HG03469 (cell line): ENCODE data around the gene URI1.
"Not testable (repeated sequence)": the region's sequence is repeated elsewhere in the genome, so short reads cannot be mapped to it uniquely, and the experiment has no call there.

Experiments used
- ATAC-seq: cut with Tn5 transposase; IDR thresholded peaks from one replicate; pipeline ENCODE4 v1.9.1; 2021; ENCODE audit warnings: mild to moderate bottlenecking, moderate library complexity, moderate number of reproducible peaks; ENCODE audit not compliant: unreplicated experiment

URI1 gene, protein sequence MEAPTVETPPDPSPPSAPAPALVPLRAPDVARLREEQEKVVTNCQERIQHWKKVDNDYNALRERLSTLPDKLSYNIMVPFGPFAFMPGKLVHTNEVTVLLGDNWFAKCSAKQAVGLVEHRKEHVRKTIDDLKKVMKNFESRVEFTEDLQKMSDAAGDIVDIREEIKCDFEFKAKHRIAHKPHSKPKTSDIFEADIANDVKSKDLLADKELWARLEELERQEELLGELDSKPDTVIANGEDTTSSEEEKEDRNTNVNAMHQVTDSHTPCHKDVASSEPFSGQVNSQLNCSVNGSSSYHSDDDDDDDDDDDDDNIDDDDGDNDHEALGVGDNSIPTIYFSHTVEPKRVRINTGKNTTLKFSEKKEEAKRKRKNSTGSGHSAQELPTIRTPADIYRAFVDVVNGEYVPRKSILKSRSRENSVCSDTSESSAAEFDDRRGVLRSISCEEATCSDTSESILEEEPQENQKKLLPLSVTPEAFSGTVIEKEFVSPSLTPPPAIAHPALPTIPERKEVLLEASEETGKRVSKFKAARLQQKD

DNA sequence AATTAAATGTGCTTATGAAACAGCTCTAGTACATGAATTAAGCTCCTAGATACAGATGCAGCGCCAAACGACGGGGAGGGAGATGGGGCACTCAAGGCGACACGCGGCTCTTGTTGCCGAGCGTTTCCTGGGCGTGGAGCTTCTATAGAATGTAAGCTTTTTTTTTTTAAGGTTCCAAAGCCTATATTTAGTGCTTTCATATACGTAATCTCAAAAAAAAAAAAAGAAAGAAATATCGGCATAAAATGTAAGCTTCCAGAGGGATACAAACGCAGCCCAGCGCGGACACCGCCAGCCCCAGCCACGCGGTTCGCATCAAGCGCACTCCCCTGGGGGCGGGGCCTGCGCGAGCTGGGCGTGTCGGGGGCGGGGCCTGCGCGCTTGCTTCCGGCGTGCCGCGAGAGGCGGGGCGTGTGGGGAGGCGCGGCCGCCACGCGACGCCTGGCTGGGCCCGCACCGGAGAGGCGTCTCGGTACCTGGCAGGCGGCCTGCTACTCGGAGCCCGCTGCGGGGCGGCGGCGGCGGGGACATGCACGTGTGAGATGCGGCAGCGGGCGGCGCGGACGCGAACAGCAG is at the start of gene URI1:
Gene URI1, plus strand, starts transcription at position 412 of the 576 bp plus-strand sequence. CDS start 309 bp downstream, outside the sequence.
- ATAC-seq: peak; percentile 55

DNA sequence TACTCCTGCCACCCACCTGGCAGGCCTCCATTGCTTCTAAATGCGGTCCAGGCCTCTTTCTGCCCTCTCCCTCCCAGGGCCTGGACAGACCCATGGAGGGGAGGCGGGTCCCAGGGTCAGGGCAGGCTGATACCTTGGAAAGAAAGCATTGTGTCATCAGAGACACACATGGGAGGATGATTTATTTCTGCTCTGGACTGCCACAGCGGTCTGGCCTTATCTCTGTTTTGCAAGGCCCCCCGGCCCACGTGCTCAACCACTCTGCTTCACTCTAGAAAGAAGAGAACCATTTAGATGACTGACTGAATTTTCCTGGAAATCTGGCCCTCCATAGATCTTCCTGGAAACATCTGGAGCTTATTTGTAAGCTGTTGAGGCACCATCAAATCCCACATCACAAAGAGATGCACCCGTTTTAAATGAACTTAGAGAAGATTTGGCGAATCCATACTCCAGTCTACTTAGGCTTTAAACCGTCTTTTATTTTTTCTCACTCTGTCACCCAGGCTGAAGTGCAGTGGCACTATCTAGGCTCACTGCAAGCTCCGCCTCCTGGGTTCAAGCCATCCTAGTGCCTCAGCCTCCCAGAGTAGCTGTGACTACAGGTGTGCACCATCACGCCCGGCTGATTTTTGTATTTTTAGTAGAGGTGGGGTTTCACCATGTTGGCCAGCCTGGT is 48.3 kb upstream of the URI1 start:
- no peak for ATAC-seq

DNA sequence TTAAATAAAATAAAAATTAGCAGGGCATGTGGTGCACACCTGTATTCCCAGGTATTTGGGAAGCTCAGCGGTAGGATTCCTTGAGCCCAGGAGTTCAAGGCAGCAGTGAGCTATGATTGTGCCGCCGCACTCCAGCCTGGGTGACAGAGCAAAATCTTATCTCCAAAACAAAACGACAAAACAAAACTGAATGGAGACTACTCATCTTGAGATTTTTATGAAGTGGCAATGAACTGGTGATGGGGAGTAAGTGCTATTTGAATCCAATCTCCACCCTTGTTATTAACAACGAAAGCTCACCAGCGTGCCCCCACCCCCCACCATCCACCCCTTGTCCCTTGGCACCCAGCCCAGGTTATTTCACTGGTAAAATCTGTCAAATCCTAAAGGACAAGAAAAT is 45.2 kb upstream of the URI1 start:
- ATAC-seq: no peak

DNA sequence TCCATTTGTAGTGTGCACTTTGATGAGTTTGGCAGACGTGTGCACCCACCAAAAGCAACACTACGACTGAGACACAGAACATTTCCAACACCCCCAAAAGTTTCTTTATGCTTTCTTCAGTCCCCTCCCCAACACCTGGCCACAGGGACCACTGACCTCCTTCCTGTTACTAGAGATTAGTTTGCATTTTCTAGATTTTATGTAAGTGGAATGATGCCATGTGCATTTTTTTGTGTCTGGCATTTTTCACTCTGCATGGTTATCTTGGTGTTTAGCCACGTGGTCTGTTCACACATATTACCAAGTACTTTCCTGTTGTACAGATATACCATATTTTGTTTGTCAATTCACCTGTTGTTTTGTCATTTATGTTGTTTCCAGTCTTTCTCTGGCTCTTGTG is 44.6 kb upstream of the URI1 start:
- ATAC-seq: no peak

DNA sequence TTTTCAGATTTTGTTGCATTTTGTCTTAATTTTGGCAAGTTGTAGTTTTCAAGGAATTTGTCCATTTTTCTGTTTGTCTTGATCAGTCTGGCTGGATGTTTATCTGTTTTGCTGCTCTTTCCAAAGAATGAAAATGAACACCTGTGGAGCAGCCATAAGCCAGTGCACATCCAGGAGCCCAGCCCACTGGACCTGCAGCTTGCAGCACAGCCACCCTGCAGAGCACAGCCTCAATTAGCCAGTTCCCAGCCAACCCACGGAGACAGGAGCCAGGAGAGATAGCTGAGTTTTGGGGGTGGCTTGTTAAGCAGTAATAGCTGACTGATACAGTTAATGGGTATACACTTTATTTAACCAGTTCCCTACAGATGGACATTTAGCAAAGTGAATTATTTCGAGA is 38.0 kb upstream of the URI1 start:
- no peak for ATAC-seq

DNA sequence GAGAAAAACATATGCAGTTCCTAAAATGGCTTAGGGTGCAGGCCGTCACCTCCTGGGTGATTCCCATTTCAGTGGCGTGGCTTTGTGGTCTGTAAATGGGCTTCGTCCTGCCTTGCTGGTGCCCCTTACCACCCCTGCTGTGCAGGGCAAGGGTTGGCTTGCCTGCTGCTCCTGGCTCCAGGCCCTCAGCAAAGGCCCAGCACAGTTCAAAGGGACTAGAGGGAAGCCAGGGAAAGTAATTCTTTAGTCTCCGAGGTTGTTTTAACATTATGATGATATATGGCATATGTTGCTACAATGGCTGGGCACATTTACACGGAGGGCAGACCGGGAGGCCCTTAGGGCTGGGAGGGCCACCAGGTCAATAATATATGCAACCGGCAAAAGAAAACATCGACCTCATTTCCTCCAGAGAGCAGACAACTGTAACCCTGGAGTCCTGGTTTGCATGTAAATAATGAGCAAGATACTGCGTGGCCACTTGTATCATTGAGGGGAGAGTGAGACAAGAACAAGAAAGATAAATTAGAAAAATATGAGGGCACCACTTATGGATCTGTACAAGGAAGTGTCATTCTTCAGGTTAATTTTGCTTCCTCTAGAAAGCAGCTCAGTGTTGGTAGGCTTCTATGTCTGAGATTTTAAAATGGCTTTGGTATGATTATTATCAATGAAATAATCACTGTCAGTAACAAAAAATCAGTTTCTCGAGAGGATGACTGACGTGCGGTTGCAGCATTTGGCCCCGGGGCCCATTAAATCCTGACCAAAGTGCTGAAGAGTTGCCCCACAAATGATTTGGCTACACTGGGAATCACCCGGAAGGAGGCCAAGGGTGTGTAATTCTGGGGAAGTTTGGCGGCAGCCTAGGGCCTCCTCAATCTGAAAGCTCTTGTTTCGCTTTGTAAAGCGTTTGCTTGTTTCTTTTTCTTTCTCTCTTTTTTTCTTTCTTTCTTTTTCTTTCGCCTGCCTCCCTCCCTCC is 32.8 kb upstream of the URI1 start:
- ATAC-seq: no peak

DNA sequence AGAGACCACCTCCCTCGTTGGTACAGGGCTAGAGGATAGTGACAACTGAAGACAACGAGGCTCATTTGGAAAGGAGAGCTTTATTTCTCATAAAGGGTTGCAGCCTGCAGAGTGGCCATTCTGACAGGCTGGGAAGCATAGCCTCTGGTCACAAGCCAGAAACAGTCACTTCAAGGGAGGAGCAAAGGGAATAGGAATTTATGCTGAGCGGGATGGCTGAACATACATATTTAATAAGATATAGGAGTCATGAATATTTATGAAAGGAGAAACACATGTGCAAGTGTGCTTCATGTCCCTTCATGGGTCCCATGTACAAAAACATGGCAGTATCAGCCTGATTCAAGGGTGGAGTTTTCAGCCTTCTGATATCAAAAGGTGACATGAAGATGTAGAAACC is 27.1 kb upstream of the URI1 start:
- ATAC-seq: no peak

DNA sequence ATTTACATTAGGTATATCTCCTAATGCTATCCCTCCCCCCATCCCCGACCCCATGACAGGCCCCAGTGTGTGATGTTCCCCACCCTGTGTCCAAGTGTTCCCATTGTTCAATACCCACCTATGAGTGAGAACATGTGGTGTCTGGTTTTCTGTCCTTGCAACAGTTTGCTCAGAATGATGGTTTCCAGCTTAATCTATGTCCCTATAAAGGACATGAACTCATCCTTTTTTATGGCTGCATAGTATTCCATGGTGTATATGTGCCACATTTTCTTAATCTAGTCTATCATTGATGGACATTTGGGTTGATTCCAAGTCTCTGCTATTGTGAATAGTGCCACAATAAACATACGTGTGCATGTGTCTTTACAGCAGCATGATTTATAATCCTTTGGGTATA is 26.2 kb upstream of the URI1 start:
- ATAC-seq: not testable (repeated sequence)

DNA sequence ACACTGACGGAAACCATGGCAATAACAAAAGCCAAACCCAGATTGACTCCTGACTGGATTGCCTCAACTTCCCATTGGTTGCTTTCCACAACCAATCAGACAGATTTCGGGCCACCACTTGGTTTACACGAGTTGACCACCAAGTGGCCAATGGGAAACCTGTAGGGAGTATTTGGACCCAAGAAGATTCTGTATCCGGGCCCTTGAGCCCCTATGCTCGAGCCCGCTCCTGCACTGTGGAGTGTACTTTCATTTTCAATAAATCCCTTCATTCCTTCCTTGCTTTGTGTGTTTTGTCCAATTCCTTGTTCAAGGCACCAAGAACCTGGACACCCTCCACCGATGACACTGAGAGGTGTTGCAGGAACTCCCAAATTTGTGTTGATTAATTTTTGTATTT is 24.1 kb upstream of the URI1 start:
- ATAC-seq: no peak

DNA sequence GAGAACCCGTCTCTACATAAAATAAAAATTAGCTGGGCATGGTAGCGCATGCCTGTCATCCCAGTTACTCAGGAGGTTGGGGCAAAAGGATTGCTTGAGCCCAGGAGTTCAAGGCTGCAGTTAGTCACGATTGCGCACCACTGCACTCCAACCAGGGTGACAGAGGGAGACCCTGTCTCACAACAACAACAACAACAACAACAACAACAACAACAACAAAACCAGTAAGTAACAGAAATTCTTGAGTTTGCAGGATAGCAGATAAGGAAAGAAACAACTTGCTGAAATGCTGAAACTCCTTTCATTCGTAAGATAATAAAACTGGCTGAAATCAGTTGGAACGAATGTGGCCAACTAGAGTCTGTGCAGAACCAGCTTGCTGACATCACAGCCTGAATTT is 23.1 kb upstream of the URI1 start:
- ATAC-seq: no peak

DNA sequence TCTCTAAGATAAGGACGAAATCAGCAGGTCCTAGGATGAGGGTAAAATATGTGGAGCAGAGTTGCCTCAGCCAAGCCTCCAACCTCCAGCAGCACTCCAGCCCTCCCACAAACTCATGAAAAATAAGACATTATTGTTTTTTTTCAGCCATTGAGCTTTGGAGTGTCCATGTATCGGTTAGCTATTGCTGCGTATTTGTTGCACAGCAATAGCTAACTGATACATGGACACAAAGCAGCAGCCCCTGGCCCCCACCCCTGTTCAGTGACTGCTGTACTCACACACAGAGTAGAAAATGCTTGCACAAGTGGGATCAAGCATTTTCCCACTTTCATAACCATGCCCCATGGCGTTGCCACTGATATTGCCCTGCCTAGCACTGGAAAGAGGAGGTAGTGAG is 19.1 kb upstream of the URI1 start:
- ATAC-seq: no peak

DNA sequence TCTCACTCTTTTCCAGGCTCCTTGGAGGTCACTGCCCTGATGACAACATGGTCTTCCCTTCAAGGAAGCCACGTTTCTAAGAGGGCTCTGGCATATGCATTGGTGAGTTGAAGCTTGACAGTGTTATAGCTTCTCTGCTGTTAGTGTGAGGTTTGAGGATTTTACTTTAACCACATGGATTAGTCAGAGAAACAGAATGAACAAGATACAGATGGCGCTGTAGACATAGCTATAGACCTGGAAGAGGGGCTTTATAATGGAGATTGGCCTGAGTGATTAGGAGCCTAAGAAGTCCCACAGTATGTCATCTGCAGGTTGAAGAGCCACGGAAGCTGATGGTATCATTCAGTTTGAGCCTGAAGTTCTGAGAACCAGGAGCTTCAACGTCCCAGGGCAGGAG is 18.4 kb upstream of the URI1 start:
- no peak for ATAC-seq

DNA sequence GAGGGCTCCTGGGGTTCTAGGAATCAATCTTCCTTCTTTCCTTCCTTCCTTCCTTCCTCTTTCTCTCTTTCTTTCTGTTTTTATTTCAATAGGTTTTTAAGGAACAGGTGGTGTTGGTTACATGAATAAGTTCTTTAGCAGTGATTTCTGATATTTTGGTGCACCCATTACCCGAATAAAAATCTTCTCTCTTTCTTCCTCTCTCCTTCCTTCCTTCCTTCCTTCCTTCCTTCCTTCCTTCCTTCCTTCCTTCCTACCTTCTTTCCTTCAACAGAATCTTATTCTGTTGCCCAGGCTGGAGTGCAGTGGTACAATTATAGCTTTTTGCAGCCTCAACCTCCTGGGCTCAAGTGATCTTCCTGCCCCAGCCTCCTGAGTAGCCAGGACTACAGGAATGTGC is 16.0 kb upstream of the URI1 start:
- no peak for ATAC-seq

DNA sequence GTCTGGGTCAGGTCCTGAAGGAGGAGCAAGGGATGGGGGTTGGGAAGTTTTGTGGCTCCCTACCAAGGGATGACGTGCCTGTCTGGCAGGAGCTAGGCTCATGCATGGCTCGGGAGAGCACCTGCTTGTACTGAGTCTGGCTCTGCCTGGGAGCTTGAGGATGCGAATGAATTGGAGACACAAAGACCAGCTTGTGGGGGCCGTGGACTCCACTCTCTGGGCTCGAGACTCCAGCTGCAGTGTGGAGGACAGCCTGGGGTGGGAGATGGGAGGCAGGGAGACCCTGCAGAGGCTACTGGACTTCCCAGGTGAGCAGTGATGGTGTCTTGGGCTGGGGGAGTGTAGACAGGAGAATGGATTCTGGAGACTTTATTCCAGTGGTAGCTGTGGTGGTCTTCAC is 15.2 kb upstream of the URI1 start:
- no peak for ATAC-seq

DNA sequence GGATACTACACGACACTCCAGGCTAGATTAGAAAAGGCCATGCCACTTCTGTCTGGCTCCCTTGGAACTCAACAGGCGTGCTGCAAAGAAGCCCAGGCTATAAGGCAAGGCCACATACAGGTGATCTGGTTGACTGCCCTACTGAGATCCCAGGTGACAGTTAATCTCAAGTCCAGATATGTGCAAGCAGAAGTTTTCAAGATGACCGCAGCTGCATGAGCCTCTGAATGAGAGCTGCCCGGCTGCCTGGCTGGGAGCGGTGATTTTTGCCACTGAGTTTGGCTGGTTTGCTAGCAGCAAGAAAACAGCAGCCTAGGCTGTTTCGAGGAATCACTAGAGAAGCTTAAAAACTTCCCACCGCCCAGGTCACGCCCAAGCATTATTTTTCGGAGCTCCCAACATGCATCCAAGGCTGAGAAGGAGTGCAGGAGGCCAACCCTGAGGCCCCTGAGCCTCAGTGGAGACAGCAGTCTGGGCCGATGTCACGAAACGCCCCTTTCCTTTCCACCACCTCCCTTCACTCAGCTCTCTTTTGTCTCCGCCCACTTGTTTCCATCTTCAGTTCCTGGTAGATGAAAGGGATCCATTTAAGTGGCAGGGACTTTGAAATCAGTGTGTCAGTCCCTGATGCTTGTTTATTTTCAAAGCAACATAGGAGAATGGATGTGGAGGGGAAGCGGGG is 14.0 kb upstream of the URI1 start:
- no peak for ATAC-seq

DNA sequence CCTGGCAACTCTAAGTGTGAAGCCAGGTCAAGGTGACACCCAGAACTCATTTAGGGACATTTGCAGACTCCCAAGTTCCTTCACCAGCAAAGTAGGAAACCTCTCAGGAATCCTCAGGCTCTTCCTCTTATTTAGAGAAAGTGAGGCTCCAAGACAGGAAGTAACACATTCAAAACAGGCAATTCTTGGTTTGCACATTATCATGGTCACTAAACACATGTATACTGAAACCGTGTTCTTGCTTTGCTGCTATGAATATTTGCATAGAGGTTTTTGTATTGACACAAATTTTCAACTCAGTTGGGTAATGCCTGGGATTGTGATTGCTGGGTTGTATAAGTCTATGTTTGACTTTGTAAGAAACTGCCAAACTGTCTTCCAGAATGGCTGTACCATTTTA is 13.2 kb upstream of the URI1 start:
- ATAC-seq: peak; percentile 85

DNA sequence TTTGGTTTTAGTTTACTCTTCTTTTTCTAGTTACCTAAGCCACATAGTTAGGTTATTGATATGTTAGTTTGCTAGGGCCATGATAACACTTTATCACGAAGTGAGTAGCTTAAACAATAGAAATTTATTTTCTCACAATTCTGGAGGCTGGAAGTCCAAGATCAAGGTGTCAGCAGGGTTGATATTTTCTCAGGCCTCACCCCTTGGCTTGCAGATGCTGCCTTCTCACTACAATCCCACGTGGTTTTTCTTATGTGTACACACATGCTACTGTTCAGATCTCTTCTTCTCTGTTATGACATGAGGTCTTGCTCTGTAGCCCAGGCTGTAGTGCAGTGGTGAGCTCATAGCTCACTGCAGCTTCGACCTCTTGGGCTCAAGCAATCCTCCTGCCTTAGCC is 7.8 kb upstream of the URI1 start:
- ATAC-seq: no peak

DNA sequence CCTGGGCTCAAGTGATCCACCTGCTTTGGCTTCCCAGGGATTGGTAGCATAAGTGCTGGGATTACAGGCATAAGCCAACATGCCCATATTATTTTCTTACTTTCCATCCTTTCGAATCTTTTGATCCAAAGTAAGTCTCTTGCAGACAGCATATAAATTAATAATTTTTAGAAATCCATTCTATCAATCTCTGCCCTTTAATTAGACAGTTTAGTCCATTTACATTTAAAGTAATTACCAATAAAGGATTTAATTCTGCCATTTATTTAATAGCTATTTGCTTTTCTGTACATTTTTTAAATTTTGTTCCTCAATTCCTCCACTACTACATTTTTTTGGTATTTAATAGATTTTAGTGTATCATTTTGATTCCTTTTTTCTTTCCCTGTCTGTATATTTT is 7.3 kb upstream of the URI1 start:
- no peak for ATAC-seq

DNA sequence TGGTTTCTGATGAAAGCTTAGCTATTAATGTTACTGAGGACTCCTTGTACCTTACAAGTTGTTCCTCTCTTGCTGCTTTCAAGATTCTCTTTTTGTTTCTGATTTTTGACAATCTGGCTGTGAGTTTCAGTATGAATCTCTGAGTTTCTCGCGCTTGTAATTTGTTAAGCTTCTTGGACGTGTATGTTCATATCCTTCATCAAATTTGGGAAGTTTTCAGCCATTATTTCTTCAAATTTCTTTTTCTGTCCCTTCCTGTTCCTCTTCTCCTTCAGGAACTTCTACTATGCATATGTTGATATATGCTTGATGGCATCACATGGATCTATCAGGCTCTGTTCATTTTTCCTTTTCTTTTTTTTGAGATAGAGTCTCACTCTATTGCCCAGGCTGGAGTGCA is 5.6 kb upstream of the URI1 start:
- ATAC-seq: no peak

DNA sequence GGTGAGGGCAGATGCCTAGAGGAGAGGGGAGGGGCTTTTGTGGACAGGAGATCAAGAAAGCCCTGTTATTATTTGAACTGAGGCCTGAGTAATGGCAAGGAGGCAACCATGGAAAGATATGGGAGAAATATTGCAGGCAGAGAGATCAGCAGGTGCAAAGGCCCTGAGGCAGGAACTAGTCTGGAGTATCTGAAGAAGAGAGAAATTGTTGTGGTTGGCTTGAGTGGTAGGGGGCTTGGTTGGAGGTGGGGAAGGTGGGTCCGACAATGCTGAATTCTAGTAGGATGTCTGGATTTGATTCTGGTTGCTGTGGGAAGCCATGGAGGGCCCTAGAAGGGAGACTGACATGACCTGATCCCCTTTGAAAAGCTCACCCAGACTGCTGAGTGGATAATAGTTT is 2.4 kb upstream of the URI1 start:
- ATAC-seq: no peak
